Measurements from ENCODE around the gene CLMN.

CLMN gene

DNA sequence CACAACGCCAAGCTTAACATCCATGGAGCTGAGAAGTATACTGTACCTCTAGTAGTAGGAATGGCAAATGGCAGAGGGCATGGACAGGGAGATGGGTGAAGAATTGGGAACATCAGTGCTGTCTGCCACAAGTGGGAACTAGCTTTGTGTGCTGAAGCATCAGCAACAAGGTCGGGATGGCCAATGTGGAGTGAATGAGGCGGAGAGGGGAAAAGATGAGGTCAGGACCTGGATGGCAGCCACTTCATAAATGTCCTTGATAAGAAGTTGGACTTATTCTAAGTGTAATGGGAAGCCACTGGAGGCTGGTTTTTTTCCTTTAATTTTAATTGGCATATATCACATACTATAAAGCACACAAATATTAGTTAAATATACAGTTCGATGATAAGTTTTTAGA, 21.9 kb upstream of the CLMN start:
- DNase-seq = no peak

DNA sequence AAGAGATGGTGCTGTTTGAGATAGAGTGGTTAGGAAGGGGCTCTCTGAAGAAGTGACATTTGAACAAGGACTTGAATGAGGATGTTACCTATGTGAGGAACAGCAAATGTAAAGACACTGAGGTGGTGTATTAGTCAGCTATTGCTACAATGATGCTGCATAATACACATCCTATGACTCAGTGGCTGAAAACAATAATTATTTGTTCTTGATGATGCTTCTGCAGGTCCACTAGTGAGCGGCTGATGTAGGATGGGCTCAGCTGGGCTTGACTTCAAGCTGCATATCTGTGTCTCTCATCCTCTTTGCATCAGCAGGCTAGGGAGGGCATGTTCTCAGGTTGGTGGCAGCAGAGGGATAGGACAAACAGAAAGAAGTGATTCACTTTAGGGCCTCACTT, 21.4 kb upstream of the CLMN start:
- no peak for DNase-seq

DNA sequence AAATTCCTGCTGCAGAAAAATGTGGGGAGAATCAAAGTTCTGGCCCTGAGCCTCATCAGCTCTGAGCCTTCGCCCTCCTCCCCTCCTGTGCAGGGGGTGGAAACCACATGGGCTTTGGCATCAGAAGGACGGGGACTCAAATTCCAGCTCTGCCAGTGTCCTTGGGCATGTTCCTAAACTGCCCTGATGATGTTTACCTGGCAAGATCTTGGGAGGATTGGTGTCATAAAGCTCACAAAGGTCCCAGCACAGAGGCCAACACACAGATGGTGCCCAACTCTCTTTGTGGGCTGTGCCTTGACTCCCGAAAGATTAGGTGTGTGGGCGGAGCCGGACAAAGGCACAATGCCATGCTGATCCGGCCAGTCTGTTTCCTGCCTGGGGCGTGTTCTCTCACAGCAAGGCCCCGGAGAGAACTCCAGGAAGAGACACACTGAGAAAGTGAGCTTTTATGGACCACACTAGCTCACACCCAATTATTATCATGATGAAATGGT, 20.5 kb upstream of the CLMN start:
- DNase-seq = no peak

DNA sequence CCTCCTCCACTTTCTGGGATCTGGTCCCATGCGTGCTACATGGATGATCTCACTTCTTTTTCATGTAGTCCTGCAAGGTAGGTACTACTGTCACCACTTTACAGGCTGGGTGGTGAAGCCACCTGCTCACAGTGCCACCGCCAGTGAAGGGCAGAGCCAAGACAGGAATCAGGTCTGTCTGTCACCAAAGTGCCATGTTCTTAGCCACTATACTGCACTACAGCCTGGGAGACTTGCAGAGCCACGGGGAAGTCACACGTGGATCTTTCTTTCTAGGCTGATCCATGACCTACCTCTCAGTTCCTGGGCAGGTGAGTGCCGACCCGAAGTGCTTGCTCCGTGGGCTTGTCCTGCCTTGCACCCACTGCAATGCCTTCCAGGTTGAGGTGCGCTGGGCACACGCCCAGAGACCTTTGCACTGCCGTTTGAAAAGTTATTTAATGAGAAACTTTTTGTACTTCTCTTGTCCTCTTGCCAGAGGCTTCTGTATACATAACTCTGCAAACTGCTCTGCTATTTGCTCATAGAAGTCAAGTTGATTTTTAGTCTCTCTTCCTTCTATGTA, 19.7 kb upstream of the CLMN start:
- DNase-seq = no peak

DNA sequence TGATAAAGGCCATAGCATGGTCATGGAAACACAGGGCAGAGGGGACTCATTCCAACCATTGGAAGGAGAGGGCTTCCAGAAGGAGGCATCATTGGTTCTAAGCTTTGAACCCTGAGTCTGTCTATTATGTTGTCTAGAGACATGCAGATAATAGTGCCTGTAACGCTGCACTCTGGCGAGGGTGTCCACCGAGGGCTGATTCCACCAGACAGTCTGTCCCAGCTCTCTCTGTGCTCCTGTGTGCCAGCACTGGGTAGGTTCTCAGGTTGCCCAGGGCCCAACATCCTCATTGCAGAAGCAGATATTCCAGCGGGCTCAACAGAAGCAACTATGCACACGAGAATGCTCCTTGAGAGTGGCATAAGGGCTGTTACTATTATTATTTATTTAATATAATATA, 18.7 kb upstream of the CLMN start:
- DNase-seq = no peak

DNA sequence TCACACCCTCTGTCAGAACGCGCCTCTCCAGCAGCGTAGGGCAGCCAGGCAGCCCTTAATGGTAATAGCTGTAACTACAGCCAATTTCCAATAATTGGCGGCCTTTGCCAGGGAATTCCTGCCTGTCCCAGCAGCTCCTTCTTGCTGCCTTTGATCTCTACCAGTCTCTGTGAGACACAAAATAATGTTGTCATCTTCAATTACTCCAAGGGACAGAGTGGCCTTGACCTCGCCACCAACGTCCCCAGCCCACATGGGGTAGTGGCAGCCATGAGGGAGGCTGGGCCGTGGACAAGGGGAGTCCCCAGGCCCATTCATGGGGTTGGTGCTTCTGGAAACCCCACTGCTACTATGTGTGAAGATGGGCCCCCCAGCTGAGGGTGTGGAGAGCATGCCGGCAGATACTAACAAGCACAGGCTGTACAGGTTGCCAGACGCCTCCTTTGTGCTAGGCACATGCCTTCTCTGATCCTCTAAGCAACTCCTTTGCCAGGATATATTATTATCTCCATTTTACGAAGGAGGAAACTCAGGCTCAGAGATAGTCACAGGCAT, 17.4 kb upstream of the CLMN start:
- no peak for DNase-seq

DNA sequence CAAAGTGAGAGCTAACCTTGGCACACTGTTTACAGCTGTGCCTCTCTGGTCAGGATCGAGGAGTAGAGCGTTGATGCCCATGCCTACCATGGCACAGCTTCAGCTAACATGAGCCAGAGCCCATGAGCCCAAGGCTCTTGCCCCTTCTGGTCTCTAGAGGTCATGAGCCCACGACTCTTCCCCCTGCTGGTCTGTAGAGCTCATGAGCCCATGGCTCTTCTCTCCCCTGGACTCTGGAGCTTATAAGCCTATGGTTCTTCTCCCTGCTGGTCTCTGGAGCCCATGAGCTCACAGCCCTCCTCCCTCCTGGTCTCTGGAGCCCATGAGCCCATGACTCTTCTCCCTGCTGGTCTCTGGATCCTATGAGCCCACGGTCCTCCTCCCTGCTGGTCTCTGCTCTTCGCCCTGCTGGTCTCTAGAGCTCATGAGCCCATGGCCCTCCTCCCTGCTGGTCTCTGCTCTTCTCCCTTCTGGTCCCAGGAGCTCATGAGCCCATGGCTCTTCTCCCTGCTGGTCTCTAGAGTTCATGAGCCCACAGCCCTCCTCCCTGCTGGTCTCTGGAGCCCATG, 16.6 kb upstream of the CLMN start:
- DNase-seq = no peak

DNA sequence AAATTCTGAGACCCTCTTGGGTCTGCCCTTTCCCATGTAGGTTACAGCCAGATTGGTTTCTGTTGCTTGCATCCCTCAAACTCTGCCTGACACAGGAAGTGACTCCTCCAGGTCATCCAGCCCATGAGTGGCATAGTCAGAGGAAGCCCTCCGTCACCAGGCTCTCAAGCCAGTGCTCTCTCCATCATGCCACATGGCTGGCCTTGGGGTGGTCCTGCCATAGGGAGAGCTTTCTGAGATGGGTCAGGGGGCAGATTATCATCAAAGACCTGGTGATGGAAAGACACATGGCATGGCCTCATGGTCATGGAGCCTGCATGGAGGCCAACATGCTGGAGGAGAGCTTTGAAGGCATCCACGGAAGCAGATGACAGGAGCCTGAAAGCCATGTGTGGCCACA, 15.4 kb upstream of the CLMN start:
- DNase-seq = no peak

DNA sequence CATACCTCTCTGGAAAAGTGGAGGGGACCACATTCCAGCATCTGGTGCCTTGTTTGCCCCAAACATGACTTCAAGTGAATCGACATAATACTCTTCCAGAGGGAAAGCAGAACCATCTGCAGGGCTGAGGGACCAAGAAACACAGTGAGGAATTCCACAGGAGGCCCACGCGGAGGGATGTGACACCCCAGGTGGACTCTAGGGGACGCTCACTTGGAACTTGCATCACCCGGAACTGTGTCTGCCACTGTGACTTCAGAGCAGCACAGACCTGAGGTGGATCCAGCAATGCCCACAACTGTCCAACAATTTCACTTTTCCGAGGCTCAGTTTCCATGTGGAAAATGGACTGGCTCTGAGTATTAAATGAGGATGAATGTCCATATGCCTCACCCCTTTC, 14.3 kb upstream of the CLMN start:
- no peak for DNase-seq

DNA sequence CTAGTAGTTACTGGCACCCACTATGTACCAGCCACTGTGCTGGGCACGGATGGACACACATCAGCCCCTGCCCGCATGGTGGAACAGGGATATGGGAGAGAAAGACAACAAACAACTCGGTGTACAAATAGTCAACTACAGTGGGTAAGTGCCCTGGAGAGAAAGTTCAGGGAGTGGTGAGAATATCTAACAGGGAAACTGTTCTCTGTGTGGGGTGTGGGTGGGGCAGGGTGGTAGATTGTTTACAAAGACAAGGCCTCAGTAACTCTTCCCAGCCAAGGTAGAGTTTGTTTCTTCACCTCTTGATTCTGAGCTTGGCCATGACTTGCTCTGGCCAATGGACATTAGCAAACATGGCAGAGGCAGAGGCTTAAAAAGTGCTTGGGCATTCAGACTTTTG, 12.9 kb upstream of the CLMN start:
- no peak for DNase-seq

DNA sequence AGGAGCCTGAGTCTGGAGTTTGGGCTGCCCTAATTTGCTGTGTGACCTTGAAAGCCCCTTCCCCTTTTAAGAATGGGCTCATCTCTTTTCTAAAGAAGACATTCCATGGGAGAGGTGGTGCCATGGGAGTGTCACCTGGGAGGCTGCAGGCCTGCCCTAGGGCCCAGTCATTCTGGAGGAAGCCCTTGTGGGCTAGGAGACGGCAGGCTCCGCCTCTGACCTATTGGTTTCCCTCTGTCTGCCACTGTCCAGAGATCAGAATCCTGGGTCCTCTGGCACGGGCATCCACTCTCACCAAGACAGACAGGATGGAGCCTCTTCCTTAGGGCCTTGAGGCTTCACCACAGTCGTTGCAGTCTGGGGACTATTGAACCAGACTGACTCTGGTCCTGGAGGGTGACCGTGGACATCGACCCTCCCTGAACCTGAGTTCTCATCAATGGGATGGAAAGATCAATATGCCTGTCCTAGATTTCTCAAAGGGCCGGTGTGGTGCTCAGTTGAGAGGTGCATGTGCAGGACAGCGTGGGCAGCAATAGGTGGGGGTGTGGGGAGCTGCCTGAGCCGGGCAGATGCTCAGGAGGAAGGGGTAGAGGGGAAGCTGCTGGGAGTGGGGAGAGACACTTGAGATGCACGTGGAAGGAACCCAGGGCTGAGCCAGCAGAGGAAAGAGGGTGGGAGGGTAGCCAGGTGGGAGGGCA, 12.2 kb upstream of the CLMN start:
- no peak for DNase-seq

DNA sequence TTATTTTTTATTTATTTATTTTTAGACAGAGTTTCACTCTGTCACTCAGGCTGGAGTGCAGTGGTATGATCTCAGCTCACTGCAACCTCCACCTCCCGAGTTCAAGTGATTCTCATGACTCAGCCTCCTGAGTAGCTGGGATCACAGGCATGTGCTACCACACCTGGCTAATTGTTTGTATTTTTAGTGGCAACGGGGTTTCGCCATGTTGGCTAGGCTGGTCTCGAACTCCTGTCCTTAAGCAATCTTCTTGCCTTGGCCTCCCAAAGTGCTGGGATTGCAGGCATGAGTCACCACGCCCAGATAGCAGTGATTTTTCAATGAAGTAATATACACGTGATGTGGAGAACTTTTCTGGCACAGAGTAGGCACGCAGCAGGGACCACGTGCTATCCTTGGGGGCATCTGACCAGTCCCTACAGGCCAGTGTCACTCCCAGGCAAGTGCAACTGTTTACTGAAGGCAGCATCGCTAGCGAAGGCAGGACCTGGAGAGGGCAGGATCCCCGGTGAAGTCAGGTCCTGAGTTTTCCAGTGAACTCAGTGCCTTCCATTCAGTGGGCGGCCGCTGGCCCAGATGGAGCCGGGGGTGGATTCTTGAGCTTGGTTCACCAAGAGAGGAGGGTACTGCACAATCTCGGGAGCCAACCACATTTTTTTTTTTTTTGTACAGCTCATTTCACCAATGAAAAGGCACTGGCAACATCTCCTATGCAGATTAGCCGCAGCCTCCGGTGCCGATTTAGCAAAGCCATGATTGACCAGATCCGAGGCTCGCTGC, 11.1 kb upstream of the CLMN start:
- no peak for DNase-seq

DNA sequence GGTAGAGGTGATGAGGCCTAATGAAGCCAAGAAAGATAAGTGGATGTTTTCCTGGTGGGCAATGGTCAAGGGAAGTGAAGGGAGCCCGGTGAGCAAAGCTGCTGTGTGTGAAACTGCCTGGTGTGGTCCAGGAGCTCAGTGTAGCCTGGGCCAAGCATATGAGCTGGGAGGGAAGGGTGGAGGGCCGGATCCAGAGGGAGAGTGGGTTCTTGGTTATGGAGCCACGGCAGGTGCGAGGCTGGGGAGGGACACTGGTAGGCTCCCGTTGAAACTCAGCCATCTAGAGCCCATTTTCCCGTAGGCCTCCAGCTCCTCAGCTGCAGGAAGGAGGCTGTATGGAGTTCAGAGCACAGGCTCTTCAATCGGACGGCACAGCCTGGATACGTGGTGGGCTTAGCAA, 10.2 kb upstream of the CLMN start:
- no peak for DNase-seq

DNA sequence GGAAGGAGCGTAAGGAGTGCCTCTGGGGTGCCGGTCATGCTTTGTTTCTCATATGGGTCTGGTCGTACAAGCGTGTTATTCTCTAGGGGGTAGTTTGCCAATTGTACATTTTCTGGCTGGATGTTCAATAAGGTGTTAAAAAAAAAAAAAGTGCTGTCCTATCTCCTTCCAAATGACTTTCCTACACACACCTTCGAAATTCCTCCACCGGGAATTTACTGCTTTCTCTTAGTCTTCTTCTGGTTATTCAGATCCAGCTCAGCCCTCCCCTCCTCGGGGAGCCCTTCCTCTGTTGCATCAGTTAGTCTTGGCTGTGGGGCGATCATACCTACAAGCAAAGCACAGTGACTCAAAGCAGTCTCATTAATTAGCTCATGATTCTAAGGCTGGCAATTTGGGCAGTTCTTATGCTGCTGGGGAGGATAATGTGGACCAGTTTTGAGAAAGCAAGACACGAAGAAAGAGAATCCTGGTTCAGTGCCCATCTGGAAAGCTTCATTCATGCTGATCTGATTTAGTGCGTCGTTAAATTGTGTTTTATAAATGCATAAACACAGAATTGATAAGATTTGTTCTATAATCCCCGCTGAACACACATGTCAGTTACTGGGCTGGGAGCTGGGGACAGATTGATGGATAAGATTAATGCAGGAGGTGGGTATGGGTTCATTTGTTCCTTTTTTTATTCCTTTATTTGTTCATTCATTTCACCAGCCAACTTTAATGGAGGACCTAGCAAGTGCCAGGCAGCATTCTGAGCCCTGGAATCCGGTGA, 9.2 kb upstream of the CLMN start:
- DNase-seq = no peak

DNA sequence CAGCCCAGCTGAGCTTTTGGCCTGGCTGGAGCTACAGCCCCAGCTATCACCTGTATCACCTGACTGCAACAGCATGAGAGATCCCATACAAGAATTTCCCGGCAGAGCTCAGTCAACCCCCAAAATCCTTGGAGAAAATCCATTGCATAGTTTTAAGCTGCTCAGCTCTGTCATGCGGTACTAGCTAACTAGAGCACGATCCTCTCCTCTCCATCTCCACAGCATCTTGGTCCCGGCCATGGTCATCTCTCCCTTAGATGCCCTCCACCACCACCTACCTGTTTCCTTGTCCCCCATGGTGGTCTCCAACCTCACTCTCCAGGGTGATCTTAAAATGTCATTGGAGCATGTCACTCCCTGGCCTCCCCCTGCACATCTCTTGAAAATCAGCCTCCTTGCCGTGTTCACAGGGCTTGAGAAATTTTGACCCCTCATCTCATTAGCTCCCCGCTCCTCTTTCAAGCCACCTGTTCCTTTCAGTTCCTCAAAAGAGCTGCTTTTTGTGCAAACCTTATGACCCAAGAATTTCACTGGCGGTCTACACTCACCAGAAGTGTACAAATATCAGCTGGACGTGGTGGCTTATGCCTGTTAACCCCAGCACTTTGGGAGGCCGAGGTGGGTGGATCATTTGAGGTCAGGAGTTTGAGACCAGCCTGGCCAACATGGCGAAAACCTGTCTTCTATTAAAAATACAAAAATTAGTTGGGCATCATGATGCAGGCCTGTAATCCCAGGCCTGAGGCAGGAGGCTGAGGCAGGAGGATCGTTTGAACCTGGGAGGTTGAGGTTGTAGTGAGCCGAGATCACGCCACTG, 8.1 kb upstream of the CLMN start:
- no peak for DNase-seq

DNA sequence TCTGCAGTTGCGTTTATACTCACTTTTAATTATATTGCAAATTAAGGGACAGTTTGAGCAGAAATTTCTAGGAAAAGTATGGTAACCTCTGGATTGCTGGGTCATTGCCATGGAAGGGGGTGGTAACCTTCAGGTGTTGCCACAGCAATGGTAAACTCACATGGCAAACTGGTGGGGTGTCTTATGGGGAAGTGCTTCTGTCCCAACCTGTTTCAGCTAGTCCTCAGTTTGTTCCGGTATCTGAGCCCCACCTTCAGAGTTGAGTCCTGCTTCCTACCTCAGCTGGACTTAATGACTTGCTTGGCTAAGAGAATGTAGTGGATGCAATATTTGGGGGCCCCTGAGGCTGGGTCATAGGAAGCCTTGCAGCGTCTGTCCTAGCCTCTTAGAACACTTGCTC, 7.3 kb upstream of the CLMN start:
- DNase-seq = no peak

DNA sequence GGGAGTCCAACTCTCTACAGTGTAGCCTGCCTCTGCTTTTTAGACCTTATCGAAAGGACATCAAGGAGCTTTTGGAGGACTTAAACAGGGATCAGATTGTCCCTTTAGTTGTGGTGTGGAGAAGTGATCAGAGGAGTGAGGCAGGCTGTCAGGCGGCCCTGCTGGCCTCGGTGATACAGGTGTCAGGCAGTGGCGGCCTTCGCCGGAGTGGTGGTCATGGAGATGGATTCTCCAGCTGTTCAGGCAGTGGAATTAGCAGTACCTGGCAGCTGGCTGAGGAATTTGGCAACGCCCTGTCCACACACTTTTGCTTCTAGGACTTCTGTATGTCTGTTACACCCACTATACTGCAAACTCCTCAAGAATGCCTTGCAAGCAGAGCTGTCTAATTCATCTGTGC, 4.2 kb upstream of the CLMN start:
- no peak for DNase-seq

DNA sequence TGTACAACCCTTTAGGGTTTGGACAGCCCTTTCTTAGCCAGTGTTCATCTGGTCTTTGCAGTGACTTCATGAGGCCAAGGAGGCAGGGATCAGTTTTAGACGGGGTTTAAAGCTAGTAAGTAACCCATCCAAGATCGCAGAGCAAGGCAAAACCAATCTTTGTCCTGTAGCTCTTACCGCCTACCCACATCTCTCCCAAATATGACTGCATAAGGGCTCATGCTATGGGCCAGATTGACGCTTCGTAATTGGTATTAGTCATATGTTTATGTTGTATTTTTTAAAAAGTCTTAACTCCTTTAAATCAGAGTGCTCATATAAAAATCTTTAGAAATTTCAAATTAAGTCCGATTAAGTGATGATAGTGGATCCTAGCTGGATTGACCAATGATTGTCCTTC, 3.7 kb upstream of the CLMN start:
- DNase-seq = no peak

DNA sequence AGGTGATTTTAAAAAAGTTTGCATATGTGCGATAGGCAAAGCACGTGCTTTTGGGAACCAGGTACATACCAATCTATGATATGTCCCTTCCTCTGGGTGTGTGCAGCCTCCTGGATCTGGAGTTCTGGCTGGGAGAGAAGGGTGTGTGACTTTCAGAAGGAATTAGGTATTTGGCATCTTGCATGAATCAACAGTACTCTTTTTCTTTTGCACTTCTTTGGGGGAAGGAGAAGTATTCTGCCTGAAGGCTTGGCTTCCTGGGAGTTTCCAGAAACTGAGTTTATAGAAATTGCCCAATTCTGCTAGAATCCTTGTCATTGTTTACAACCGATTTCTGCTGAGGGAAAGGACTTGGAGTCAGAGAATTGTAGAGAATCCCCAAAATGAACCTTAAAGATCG, 2.9 kb upstream of the CLMN start:
- no peak for DNase-seq

DNA sequence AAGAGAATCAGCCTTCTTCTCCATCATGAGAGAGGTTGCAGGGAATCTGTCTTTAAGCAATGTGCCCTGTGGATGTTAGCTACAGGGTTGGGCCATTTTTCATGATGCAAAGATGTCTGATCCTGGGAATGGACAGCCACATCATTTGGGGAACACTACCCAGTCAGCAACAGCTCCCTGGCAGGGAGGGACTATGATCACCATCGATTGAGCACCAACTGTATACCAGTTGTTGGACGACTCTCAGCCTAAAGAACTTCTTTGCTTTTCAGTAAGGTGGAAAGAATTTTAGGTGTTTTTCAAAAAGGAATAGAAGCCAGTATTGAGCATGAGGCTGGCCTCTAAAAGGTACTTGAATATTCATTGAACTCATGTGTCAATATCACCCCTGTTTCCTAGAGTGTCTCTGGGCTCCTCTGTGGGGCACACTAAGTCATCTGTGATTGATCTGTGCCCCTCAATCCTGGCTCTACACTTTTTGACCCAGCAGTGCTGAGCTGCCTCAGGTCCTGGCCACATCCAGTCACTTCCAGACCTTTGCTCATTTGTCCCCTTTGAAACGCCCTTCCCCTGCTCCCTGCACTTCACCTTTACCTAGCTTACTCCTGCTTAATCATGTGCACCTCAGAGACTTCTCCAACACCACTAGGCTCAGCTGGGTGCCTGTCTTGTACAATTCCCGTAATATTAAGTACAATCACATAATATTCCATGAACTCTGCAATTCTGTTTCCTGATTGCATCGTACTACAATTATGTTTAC, 2.2 kb upstream of the CLMN start:
- DNase-seq = no peak

DNA sequence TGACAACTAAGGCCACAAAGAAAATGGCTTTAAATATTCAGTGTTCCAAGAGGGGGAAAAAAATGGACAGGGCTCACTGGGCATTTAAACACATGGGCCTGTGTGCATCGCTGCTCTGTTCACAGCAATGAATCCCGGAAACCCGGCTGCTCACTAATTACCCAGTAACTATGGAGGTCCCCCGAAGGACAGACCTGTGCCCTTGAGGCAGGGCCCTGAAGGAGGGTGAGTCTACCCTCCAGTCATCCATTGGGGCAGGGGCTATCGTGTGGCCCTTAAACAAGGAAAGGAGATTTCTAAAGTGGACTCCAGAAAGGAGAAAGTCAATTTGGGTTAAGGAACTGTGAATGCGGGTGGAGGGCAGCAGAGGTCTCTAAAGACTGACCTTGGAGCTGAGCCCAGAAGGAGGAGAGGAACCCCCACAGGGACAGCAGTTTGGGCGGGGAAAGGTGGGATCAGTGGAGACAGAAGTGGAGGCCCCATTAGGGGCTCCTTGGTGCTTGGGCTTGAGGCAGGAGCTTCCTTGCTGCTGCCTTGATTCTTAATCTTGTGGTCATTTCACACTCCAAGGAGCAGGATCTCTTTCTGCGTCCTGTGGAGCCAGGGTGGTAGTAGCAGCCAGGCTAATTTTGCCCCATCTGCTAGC, 1.4 kb upstream of the CLMN start:
- DNase-seq = no peak

Measured in activated effector memory CD4-positive, alpha-beta T cell treated with Interleukin-2 at 50 U/mL for 16 hours (primary cell).